ENCODE results near the gene HTR2C.
"Not testable (repeated sequence)": the region's sequence is repeated elsewhere in the genome, so short reads cannot be mapped to it uniquely, and the experiment has no call there.

Gene HTR2C

GRCh38 chrX:114583646-114584374, at the start of gene HTR2C:
HTR2C (plus strand) TSS chrX:114584086; CDS start chrX:114726937, 142,851 bp downstream.
- no peak for DNase-seq

DNA sequence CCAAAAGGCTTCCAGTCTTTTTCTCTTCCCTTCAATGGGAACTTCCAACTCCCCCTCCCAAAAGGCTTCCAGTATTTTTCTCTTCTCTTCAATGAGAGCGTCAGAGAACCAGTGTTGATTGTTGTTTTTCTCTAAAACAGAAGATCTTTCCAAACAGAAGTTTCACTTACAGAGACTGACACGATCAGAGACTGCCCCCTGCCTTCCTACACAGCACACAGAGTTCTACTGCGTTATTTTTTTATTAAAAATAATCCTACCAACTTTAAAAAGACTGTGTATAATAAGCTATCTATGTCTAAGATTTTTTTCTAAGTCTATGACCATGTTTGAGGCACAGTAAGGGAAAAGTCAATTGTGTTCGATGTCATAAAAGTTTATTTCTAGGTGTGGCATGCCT, 3.5 kb upstream of the HTR2C start:
- no peak for DNase-seq

DNA sequence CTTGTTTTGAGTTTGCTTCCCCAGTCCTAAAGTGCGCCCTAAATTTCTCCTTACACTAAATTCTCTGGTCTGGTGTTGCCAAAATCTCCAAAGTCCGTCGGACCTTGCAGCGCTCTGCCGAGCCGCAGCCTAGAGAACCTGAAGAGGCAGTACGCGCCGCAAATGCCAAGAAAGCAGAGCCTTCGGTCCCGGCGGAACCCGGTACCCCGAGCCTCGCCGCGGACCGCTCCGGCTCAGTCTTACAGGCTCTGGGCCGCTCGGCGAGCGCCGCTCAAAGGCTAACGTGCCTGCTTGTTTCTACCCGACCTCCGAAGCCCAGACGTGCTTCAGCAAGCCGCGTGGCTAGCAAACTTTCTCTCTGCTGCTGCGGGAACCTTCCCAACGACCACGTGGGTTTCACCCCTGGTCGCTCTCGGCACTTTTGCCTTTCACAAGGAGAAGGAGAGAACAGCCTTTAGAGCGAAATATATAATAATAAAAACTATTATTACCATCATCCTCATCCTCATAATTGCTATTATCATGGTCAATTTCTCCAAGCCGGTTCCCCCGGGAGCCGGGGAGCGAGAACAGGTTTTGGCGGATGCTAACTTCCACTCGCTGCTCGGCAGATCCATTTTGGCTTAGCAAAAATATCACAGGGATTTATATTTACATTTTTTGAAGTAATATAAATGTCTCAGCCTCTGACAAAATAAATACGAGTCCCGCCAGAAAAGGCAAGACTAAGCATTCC, 2.2 kb upstream of the HTR2C start:
- no peak for DNase-seq

DNA sequence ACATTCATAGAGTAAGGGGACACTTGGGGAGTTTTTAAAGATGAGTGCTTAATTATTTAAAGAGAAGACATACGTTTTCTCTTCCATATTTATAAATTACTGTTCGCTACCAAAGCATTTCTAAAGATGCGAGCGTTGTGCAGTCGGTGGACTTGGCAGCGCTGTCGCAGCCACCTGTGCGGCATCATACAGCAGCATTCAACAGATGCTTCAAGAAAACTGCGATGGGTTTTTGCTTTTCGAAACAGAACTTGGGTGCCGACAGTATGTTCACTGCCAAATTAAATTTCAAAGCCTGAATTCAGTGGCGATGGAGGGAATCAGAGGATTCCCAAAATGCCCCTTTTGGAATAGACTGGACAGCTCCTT, 1.6 kb upstream of the HTR2C start:
- no peak for DNase-seq

DNA sequence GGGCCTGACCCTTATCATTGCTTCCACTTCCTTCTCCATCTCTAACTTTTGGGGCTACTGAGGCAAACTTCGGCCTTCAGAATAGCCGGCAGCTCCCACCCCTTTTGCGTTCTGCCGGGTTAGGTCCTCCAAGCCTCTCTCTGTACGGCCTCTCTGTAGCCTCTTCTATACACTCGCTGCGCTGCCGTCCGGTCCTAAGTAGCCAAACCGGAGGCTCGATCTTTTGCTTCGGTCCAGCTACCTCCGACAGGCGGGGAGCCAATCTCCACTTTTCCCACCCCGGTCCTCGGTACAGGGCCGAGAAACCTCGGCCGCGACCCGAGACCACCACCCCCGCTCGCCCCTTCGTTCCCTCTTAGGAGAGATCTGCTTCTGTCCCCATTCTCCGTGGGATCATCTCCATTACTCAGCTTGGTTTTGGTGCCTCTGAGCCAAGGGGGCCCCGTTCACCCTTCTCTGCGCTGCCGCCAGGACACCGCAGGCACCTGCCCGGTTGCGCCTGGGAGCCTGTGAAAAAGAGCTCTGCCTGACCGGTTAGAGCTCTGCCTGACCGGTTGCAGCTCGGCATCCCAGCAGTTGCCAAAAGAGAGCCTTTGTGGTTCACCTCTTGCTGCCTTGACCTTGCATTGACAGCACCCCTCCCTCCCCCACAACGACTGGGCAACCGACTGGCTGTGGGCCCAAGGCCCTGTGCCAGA, 1.0 kb upstream of the HTR2C start:
- no peak for DNase-seq

DNA sequence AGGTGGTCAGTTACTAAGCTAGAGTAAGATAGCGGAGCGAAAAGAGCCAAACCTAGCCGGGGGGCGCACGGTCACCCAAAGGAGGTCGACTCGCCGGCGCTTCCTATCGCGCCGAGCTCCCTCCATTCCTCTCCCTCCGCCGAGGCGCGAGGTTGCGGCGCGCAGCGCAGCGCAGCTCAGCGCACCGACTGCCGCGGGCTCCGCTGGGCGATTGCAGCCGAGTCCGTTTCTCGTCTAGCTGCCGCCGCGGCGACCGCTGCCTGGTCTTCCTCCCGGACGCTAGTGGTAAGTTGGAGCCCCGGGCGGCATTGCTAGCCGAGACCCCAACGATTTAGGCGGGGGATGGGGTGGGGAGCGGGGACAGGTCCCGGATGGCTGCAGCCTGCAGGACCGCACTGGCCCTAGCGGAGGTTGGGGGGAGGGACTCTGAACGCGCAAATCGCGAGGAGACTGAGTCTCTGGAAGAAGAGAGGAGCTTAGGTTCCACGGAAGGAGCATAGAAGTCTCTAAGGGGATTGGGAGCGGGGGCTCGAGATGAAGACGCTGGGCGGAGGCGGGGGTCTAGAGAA, 573 bp downstream of the HTR2C start:
- DNase-seq = no peak

DNA sequence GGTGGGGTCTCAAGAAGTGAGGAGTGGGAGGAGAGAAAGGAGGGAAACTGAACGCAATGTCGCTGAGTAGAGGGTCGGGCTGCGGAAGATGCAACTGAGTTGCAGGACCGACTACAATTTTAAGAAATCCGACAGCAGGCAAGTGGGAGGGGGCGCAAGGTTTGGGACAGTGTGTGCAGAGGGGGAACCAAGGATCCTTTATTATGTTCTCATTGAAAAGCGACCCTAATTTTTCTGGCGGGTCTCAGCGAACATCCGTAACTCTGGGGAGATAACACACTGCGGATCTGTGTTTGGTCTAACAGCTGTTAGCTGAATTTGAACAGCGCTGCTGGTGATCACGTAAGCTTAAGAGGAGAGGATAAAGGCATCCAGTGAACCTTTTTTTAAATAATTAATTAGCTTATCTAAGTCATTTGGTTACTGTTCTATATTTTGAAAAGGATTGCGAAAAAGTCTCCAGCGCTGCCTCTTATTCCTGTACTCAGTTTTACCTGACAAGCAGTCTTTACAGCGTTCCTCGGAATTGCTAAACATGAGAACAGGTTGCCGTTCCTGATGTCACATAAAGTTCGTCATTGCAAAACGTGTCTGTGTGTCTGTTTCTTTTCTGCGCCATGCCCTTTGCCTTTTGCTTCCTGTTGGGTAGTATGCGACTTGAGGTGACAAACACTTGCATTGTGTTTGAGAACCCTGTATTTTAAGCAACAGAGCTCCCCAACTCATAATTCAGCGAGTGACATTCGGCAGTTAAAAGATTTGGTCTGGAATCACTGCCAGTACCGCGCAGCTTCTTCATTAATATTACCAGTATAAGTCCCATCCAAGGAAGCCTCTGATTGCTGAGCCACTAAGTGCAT, 1.3 kb downstream of the HTR2C start:
- DNase-seq = no peak

DNA sequence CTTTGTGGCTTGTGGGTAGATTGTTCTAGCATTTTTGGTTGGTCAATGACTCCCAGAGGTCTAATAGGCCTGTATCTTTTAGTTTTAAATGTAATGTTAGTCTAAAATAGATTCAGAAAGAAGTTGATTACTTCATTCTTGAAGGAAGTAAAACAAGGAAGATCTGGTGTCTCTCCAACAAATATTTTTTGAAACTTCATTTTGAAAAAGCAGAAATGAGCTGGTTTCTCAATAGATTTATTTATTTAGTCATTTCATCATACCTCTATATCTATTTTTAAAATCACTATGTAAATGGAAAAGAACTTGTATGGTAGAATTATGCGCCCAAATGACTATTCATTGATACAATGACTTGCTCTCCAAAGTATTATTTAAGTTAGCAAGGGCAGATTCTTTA, 7.2 kb downstream of the HTR2C start:
- no peak for DNase-seq

DNA sequence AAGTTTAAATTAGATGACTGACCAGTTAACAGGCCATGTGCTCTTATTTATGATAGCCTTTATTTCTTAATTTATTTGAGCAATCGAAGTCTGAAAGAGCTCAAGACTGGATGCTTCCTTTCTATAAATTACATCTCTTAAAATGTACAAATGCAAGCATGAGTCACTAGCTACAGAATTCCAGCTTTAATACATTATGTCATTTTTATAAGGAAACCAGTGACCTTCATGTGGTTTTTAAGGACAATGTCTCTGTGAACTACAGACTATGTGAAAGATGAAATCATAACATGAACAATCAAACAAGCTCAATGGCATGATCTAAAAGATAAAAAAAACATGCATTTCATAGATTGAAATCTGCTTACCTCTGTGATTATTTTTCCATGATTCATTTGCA, 15.4 kb downstream of the HTR2C start:
- DNase-seq = no peak

- DNase-seq = no peak
Measured at GRCh38 chrX:114599911-114600310, 16.0 kb downstream of the HTR2C start.

DNA sequence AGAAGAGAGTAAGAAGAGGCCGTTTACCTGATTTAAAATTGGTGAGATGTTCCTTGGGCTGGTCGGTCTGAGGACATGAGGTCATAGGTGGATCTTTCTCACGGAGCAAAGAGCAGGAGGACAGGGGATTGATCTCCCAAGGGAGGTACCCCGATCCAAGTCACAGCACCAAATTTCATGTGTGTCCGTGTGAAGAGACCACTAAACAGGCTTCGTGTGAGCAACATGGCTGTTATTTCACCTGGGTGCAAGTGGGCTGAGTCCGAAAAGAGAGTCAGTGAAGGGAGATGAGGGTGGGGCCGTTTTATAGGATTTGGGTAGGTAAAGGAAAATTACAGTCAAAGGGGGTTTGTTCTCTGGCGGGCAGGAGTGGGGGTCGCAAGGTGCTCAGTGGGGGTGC, 22.7 kb downstream of the HTR2C start:
- not testable (repeated sequence) for DNase-seq

DNA sequence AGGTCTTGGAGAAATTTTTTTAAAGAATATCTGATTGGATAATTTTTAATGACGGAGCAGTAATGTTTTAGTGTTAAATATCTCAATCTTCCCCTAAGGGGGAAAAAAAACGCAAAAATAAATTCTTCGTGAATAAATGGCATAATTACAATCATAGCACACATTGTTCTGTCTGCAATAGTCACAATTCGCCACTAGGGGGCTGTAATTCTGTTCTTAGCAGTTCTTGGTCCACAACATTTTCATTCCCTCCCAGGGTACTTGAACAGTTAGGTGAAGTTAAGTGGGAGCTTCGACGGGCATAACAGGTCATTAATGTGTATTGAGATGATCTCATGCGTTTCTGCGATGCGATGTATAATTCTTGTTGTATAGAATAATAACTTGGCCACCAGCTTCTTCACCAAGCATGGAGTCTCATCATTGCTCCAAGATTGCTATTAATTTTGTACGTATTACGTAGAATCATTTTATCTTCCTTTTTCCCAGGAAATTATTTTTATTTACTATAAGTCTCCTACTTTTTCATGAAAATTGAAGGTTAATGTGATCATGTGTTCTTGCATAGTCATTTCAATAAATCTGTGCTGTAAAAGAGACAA, 27.2 kb downstream of the HTR2C start:
- DNase-seq = no peak

- DNase-seq = no peak
Measured at GRCh38 chrX:114615765-114616164, 31.9 kb downstream of the HTR2C start.

GRCh38 chrX:114619874-114620273, 36.0 kb downstream of the HTR2C start:
- no peak for DNase-seq

DNA sequence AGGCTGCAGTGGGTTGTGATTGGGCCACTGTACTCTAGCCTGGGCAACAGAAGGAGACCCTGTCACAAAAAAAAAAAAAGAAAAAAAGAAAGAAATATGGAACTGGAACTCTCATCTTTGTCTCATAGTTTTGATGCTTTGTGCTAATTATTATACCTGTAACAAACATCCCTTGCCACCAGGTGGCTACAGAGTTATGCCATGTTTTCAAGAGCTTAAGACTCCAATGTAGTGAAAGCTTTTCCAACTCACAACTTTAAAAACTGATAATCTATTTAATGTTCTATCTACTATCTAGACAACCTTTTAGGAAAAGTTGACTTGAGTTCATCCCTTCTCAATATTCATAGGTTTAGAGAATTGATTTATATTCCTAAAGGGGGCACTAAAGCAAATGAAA, 42.4 kb downstream of the HTR2C start:
- DNase-seq = no peak

GRCh38 chrX:114635986-114636385, 52.1 kb downstream of the HTR2C start:
- DNase-seq = no peak

- no peak for DNase-seq
Measured at GRCh38 chrX:114650351-114650750, 66.5 kb downstream of the HTR2C start.

- DNase-seq = no peak
Measured at GRCh38 chrX:114675365-114675764, 91.5 kb downstream of the HTR2C start.

GRCh38 chrX:114700533-114700932, 116.6 kb downstream of the HTR2C start:
- not testable (repeated sequence) for DNase-seq

DNA sequence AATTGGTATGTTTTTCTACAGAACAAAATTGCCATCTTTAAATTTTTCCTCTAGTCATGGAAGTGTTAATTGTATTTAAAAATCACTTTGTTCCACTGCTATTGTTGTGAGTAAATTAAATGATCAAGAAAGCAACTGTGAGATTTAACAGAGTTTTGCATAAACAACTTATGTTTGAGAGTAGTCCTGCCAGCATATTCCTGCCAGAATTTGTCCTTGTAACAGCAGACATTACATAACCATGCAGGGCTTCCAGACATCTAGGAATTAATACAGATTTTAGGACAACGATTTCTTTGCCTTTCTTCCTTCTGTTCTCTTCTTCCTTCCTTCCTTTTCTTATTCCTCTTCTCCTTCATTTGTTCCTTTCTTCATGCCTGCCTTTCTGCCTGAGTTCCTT, 125.5 kb downstream of the HTR2C start:
- DNase-seq = no peak

- no peak for DNase-seq
Measured at GRCh38 chrX:114710571-114710970, 126.7 kb downstream of the HTR2C start.

DNA sequence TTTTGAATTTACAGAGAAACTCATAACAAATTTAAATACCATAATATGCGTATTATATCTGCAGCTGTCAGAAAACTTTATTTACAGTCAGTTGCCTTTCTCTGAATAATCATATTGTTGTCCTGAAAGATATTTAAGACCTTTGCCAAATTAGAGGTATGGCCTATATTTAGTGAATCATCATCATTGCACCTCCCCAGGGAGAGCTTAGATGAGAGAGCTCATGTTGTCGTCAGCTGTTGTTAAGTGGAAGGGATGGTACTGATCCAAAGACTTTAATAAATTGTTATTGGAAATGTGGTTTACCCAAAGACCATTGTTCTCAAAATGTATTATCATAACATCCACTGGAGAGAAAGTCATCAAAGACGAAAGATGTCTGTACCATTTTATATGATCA, 128.6 kb downstream of the HTR2C start:
- DNase-seq = no peak

All from activated CD8-positive, alpha-beta memory T cell treated with anti-CD3 and anti-CD28 coated beads, Interleukin-2, amount 50 U/mL, for 4 hours (primary cell).